ENCODE data around the gene CCDC57. TPM values are rescaled to one million over a fixed set of nuclear protein-coding genes. Genes with fewer than 3 reads are reported as not detected.

The CCDC57 gene
- total RNA-seq, 2 donors from 2014 or later, result 11.9 to 17.2 TPM

DNA sequence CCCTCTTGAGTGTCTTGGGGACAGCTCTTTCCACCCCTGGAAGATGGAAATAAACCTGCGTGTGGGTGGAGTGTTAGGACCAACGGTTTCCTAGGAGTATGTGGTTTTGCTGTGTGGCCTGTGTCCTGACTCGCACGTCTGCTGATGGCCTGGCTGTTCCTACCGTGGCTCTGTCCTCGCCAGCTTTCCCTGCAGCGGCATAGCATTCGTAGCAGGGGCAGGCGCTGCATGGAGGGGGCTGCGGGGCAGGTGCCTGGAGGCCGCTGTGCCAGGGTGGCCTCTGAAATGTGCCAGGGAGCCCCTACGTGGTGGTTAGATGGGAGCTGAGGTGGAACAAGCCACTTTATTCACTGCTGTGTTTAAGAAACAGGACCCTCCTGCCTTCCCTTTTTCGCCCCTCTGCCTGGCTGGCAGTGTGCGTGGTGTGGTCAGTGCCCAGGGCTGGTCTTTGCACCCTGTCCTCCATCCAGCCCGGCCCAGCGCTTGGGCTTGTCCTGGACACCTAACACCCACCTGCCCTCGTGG is 26.8 kb upstream of the CCDC57 start:
- ATAC-seq (no peak), DNase-seq (no peak)
- intact Hi-C loops (cut with DNase I), result loop anchor here in 1 of 2 donors (5.0 kb wide), 2 partner anchors 33 to 83 kb away; partner anchors contain the start of gene CSNK1D

DNA sequence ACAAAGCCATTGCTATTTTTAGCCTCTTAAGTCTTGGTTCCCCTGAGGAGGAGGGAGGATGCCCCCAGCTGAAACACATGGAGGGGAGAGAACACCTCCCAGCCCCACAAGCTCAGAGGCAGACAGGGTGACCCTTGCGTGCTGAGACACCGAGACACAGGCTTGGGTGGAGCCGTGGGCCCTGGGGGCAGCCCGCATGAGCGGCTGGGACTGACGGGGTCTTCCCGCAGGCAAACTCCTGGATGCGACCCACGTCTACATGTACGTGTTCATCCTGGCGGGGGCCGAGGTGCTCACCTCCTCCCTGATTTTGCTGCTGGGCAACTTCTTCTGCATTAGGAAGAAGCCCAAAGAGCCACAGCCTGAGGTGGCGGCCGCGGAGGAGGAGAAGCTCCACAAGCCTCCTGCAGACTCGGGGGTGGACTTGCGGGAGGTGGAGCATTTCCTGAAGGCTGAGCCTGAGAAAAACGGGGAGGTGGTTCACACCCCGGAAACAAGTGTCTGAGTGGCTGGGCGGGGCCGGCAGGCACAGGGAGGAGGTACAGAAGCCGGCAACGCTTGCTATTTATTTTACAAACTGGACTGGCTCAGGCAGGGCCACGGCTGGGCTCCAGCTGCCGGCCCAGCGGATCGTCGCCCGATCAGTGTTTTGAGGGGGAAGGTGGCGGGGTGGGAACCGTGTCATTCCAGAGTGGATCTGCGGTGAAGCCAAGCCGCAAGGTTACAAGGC is 26.0 kb upstream of the CCDC57 start:
- intact Hi-C loops (cut with DNase I), result loop anchor here in 1 of 2 donors (5.0 kb wide), 2 partner anchors 34 to 84 kb away; partner anchors contain the start of gene CSNK1D
- DNase-seq (peak; percentile 81), ATAC-seq (peak; percentile 10 to 15)

DNA sequence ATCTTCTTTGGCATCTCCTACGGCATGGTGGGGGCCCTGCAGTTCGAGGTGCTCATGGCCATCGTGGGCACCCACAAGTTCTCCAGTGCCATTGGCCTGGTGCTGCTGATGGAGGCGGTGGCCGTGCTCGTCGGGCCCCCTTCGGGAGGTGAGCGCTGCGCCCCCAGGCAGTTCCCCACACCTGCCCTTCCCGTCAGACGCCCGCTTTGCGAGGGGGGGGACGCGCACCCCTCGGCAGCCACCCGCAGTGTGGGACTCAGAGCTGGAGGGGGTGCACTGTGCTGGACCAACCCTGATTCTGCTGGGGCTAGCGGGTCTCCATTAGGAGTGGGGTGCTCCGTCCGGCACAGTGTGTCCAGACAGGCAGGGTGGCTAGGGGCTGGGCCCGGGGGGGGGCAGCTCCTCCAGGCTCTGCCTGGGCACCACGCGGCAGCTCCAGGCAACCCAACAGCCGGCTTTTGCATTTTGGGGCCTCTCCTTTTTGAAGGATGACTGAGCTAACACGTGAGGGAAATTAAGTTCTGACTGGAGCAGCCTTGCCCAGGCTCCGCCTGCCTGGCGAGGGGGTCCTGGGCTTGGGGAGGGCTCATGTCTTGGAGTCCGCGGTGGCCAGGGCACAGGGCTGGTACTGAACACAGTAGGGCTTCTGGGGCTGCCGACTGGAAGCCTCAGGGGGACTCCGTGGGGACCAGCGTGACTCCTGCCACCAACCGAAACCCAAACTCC is 25.3 kb upstream of the CCDC57 start:
- intact Hi-C loops (cut with DNase I), result loop anchor here (2.0 to 5.0 kb wide), 3 partner anchors 34 to 84 kb away; partner anchors contain the start of gene CSNK1D (in 1 of the 2)
- ATAC-seq, result no peak
- no peak for DNase-seq

DNA sequence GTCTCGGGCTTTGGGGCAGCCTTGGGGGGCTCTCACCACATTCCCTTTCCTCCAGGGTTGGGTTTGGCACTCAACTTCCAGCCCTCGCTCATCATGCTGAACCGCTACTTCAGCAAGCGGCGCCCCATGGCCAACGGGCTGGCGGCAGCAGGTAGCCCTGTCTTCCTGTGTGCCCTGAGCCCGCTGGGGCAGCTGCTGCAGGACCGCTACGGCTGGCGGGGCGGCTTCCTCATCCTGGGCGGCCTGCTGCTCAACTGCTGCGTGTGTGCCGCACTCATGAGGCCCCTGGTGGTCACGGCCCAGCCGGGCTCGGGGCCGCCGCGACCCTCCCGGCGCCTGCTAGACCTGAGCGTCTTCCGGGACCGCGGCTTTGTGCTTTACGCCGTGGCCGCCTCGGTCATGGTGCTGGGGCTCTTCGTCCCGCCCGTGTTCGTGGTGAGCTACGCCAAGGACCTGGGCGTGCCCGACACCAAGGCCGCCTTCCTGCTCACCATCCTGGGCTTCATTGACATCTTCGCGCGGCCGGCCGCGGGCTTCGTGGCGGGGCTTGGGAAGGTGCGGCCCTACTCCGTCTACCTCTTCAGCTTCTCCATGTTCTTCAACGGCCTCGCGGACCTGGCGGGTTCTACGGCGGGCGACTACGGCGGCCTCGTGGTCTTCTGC is 24.6 kb upstream of the CCDC57 start:
- DNase-seq (no peak), ATAC-seq (no peak)
- intact Hi-C loops (cut with DNase I), result loop anchor here (2.0 to 5.0 kb wide), 3 partner anchors 35 to 85 kb away; partner anchors contain the start of gene CSNK1D (in 1 of the 2)

DNA sequence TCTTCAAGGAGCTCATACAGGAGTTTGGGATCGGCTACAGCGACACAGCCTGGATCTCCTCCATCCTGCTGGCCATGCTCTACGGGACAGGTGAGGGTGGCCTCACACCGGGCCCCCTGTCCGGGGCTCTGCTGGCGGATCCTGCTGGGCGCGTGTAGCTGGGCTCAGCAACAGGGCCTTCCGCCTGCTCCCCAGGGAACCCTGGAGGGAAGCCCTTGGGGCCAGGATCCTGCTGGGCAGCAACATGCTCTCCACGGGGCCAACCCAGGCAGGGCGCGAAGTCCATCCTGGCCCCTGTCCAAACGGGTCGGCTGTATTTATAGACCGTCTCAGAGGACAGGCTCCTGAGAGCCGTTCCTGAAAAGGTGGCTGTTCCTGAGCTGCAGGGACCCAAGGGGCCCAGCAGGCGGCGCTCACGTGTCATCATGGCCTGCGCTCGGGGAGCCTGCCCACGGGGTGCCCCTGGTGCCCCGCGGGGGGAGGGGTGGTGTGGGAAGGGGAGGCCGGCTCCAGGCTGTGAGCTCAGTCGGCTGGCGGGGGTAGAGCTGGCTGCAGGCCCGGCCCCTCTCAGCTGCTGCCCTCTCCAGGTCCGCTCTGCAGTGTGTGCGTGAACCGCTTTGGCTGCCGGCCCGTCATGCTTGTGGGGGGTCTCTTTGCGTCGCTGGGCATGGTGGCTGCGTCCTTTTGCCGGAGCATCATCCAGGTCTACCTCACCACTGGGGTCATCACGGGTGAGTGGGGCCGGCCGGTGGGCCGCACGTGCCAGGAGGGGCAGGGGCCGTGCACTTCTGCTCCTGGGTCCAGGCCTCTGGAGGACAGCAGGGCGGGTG is 23.7 kb upstream of the CCDC57 start:
- ATAC-seq (peak; percentile 6 to 16), DNase-seq (peak; percentile 72)
- intact Hi-C loops (cut with DNase I), result loop anchor here (2.0 to 5.0 kb wide), 3 partner anchors 36 to 86 kb away; partner anchors contain the start of gene CSNK1D (in 1 of the 2)

DNA sequence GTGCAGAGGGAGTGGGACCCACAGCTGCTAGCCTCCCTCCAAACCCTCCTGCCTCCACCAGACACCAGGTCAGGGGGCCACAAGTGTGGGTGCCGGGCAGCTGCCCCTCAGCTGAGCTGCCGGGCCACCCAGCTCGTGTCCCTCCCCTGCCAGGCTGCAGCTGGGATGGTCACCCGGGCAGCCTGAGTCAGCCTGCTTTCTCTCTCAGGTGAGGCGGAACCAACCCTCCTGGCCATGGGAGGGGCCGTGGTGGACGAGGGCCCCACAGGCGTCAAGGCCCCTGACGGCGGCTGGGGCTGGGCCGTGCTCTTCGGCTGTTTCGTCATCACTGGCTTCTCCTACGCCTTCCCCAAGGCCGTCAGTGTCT is 23.1 kb upstream of the CCDC57 start:
- DNase-seq, result no peak
- intact Hi-C loops (cut with DNase I), result loop anchor here (2.0 to 5.0 kb wide), 3 partner anchors 37 to 87 kb away; partner anchors contain the start of gene CSNK1D (in 1 of the 2)
- no peak for ATAC-seq

DNA sequence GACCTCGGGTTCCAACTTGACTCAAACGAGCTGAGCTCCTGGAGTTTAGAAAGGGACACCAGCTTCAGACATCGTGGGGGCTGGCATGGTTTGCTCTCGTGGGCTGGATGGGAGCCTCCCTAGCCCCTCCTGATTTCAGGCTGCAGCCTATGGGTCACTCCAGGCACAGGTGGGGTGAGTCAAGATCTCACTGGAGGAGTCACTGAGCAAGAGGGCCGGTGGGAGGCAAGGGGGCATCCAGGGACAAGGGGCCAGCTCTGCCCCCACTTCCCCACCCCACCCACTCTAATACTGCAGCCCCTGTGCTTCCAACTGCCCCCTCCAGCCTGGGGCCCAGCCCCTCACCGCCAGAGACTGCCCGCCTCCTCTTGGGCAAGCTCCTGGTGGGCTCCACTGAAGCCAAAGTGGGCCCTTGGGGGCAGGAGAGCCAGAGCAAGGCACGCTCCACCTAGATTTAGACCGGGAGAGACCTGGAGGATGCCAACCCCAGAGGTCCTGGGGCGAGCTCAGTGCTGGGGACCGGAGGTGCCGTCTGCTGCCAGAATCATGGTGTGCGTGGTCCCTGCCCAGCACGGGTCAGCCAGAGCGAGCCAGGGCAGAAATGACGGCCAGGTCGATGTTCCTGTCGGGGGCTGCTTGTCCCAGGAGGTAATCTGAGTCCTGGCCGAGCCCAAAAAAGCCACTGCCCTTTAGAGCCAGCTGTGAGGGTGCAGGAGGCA is 22.6 kb upstream of the CCDC57 start:
- DNase-seq, result peak; percentile 25
- ATAC-seq, result no peak
- intact Hi-C loops (cut with DNase I), result loop anchor here in 1 of 2 donors (5.0 kb wide), 2 partner anchors 37 to 87 kb away; partner anchors contain the start of gene CSNK1D

DNA sequence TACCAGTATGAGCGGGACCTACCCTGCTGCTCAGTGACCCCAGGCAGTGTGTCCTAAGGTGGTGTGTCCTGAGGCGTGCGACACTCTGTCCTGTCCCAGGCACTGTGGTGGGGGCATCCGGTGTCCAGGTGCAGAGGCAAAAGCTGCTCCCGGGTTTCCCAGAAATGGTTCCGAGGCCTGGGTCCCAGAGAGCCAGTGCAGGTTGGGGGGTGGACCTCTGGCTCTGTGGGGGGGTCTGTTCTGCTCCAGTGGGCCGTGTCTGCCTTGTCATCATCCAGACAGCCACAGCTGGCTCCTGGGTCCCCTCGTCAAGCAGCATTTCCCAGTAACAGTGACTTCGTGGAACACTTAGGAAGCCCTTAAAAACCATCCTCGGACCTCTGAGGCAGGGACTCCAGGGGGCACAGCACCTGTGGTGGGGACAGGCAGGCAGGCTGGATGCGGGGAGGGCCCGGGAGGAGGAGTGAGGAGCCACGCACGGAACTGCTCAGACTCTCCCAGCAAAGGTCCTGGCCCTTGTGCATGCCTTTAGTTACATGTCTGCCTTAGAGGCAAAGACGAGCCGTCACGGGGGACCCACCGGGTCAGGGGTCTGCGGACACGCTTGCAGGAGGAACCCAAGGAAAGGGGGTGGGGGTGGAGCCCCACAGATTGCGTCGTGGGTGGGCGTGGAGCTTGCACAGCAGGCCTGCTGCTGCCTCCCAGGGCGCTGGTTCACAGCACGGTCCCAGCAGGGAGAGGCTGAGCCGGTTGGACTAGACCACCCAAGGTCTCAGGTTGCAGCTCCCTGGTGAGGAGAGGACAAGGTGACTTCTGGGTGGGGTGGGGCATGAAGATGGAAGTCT is 21.8 kb upstream of the CCDC57 start:
- intact Hi-C loops (cut with DNase I), result loop anchor here in 1 of 2 donors (5.0 kb wide), 2 partner anchors 38 to 88 kb away; partner anchors contain the start of gene CSNK1D
- ATAC-seq (no peak), DNase-seq (no peak)

DNA sequence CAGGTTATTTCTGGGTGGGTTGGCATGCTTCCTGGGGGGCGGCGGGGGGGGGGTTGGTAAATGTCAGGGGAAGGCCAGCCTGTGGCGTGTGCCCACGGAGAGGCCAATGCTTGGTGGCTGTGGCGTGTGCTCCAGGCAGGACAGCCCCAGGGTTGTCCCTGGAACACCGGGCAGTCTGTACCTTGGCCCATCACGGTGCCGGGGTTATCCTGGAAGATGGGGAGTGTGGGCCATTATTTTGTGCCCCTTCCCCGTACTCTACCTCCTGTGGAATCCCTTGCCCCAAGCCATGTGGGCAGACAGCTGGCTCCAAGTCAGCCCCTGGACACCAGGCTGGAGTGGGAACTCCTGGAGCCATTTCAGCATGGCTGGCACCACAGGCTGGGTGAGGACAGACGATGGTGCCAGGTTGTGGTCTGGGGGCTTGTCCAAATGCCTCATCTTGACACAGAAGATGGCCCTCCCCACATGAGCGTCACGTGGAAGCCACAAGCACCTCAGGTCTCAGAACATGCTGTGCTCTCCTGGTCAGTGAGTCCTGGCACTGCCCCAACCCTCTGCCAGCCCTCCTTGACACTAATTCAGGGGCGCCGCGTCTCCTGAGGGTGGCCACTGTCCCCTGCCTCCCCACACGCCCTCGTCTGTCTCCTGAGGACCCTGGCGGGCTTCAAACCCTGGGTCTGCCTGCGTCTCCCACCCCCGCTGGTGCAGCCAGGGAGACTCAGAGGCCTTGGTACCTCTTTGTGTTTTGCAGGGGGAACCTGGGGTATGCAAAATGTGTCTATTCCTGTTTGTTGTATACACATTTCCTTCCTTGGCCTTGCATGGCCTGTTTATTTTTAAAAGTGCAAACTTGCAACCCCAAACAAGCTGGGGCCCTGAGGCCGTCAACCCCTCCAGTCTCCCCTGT is 20.5 kb upstream of the CCDC57 start:
- DNase-seq (no peak), ATAC-seq (no peak)
- intact Hi-C loops (cut with DNase I), result no loop called here

DNA sequence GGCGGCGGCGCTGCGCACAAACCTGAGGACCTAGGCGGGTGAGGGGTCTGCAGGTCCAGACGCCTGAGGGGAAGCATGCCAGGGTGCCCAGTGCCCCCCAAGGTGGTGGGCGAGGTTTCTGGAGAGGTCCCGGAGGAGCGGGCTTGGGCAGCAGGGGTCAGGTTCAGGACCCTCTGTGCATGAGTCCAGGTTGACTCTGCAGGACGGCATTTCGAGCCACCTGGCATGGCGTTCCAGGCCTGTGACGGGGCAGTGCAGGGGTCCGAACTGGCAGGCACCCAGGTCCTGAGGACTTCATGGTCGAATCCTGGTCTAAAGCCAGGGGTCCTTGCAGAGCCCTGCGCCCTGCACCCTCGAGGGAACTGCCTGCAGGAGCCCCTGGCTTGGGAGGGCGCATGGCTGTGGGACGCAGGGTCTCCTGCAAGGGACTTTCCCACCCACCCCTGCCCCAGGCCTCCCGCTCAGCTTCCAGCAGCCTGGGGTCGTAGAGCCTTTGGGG is 19.7 kb upstream of the CCDC57 start:
- ATAC-seq (no peak), DNase-seq (no peak)
- intact Hi-C loops (cut with DNase I), result no loop called here

DNA sequence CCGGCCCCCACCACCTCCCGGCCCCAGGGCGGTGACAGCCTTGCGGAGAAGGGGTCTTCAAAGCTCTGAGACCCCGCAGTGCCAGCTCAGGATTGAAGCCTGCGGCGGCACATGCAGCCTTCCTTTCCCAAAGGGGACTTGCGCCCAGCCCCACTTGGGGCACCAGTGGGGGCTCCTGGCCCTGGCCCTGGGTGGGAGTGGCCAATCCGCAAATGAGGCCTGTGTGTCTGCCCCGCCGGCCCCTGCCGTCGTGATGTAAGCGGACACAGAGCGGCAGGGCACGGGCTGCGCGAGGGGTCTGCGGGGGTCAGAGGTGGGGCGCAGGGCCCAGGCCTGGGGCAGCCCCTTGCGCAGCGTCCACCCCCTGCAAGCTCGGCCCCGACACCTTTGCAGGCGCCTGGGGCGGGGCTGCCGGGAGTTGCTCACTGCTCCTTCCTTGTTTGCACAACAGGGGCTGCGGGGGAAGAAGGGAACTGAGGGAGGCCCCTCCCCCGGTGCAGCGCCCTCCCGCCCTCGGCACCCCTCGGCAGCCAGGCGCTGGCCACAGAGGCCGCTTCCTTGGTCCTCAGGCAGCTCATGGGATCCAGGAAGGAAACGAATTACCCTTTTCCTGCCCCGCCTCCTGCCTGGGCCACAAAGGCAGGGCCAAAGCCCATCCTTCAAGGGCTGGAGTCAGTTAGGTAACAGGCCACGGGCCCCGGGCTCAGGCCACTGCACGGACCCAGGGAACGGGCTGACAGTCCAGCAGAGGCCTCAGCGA is 19.1 kb upstream of the CCDC57 start:
- intact Hi-C loops (cut with DNase I), result no loop called here
- DNase-seq (peak; percentile 87), ATAC-seq (peak; percentile 44 to 46)

DNA sequence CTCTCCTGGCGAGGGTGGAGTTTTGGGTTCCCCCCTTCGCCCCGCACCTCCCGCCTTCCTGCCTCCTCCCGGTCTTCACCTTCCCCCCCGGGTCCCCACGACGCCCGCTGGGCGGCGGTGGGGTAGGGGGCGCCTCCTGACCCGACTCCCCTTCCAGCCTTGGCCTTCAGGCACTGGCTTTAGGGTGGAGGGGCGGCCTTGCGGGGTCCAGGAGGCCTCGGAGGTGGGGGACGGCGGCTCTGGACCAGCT is 18.6 kb upstream of the CCDC57 start:
- ATAC-seq (peak; percentile 48 to 52), DNase-seq (no peak)
- intact Hi-C loops (cut with DNase I), result no loop called here

DNA sequence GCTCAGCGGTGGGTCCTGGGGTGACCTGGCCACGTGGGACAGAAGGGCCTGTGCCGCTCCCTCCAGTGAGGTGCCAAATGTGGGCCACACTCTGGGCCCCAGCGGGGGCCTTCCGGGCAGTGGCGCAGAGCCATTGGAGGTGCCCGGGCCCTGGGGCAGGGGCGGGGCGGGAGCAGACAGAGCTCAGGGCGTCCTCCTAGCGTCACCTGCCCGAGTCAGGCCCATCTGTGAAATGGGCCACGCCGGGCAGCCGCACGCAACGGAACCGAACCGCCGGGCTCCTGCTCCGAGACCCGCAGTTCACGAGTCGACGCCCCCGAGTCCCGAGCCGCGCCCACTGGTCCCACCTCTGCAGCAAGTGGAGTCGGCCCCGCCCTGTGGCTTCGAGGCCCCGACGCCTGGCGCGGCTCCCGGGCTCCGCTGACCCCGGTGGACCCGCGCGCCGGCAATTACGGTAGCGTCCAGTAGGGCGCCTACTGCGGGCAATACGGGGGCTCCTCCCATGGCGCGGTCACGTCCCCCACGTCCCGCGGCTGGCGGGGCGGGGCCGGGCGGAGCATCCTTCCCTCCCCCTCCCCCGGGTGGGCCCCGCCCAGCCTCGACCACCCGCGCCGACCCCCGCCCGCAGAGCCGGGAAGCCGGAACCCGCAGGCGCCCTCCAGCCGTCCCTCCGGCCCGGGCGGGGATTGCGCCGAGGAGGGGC is 18.1 kb upstream of the CCDC57 start:
- ATAC-seq (peak; percentile 78 to 79), DNase-seq (peak; percentile 93)
- intact Hi-C loops (cut with DNase I), result no loop called here

DNA sequence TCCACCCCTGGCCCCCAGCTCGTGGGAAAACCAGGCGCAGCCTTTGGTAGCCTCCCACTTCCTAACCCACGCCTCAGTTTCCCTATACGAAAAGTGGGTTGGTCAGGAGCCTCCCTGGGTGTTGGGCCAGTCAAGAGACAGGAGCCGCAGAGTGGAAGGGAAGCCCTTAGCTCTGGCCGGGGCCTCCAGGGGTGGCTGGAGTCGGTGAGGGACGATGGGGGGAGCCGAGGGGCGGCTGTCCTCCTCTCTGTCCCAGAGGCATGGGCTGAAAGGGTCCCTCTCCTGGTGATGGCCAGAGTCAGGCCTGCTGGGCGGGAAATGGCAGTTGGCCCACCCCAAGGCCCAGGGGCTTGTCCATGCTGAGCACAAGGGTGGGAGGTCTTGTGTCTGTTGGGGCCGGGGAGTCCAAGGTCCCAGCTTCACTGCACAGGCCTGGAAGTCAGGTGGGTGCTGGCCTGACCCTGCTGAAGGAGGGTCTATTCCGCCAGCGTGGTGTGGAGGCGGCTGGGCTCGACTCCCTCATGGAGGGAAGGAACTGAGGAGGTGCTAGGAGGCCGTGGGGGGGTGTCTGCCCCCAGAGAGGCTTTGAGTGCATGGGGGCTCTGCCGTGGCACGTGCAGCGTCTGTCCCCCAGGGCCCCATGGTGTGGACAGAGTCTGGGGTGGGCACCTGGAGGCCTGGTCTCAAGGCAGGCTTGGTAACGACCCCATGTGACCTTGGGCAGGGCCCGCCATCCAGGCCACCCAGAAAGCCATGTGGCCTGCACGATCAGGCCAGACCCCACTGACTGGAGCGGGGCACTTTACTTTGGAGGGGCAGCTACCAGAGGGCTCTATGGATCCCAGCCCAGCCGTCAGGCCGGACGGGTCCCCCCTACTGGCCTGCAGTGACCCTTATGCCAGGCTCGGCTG is 17.3 kb upstream of the CCDC57 start:
- intact Hi-C loops (cut with DNase I), result no loop called here
- no peak for ATAC-seq
- no peak for DNase-seq
